ENCODE results near the gene NAGA. TPM values are rescaled to one million over a fixed set of nuclear protein-coding genes. Genes with fewer than 3 reads are reported as not detected.
"Not testable (repeated sequence)": the region's sequence is repeated elsewhere in the genome, so short reads cannot be mapped to it uniquely, and the experiment has no call there.

NAGA gene
- total RNA-seq, 4 donors from 2014 or later: 24.8 to 47.6 (median 35.3) TPM

DNA sequence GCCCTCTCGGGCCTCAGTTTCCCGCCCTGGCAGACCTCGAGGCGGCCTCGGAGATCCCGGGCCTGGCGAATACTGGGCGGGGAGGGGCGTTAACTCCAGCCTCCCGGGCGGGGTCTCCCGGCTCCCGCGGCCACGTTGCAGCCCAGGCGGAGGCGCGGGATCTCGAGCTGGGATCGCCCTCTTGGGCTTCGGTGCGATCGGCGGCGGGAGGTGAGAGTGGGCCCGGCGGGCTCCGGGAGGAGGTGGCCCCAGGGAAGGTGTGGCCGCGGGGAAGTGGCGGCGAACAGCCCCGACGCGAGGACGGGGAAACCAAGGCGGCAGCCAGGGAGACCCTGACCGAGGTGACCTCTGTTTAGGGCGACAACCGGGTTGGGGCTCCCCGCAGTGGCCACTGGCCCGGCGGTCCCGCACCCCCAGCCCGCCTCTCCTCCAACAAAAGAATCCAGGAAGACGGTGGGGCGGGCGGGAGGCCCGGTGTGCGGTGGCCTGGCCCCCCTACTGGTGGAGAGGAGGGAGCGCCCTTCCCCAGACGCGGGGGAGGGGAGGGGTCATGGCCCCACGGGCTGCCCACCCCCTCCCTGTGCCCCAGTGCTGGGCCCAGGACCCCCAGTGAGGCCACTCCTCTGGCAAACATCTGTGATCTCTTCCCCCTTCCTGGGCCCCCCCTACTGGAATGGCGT, 3.7 kb upstream of the NAGA start, which contains the start of gene PHETA2:
Gene PHETA2 (plus strand): TSS at position 117 of the 680 bp plus-strand sequence. CDS start 3,046 bp downstream, outside the sequence.
- ATAC-seq (ENCODE audit: low FRiP score): no peak
- no peak for DNase-seq (ENCODE audit: low spot score)
- no peak for TF ChIP-seq CTCF (IDR thresholded peaks at IDR 0.05)

DNA sequence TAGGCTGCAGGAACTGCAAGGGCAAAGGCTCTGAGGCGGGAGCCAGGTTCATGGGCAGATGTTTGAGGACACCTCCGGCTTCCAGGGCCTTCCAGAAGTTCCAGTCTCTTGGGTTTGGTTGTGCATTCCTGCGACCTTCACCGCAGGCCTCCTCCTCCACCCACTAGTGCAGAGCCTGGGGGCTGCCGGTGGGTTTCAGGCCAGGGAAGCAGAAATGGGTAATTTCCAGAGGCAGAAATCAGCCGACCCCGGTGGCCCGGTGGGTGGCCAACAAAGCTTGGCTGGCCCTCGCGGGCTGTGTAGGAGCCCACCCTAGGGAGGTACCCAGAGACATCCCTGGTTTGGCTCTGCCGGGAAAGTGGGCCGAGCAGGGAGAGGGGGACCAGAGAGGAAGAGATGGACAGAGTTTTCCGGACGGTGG, 3.0 kb upstream of the NAGA start:
- ATAC-seq (ENCODE audit: low FRiP score): no peak
- no peak for DNase-seq (ENCODE audit: low spot score)
- no peak for TF ChIP-seq CTCF (IDR thresholded peaks at IDR 0.05)

DNA sequence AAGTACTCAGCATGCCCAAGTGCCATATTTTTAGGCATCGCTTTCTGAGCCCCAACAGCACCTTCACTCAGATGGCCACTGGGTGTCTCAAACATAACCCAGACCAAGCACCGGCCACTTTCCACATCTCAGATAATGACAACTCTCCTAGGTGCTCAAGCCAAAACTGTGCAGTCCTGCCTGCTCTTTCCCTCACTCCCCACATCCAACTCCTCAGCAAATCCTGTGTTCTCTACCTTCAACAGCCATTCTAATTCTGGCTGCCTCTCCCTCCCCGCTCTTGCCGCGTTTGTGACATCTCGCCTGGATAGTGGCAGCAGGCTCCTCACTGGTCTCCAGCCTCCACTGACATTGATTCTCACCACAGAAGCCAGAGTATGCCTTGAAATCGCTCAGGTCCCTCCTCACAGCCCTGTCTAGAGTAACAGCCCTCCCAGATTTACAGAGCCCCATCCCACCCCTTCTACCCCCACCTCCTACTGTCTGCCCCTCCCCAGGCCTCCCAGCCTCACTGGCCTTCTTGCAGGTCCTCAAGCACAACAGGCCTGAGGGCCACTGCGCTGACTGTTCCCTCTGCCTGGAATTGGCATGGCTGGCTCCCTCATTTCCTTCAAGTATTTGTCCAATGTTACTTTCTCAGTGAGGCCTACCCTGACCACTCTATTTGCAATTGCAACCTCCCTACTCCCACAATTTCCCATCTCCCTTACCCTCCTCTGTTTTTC, 2.2 kb upstream of the NAGA start:
- TF ChIP-seq CTCF (IDR thresholded peaks at IDR 0.05): no peak
- ATAC-seq (ENCODE audit: low FRiP score) (no peak), DNase-seq (ENCODE audit: low spot score) (no peak)

DNA sequence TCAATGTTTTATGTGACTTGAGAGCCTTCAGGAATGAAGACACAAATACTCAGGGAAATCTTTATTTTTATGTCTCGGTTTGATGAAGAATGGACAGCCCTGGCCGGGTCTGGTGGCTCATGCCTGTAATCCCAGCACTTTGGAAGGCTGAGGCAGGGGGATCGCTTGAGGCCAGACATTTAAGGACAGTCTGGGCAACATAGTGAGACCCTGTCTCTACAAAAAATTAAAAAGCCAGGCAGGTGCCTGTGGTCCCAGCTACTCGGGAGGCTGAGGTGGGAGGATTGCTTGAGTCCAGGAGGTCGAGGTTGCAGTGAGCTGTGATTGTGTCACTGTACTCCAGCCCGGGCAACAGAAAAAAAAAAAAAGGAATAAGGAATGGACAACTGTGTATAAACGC, 896 bp upstream of the NAGA start:
- DNase-seq (ENCODE audit: low spot score); ATAC-seq (ENCODE audit: low FRiP score): not testable (repeated sequence)

GRCh38 chr22:42069801-42070516, 653 bp downstream of the NAGA start:
- DNase-seq (ENCODE audit: low spot score) (no peak), ATAC-seq (ENCODE audit: low FRiP score) (peak; percentile 10)
- no peak for TF ChIP-seq CTCF (IDR thresholded peaks at IDR 0.05)

GRCh38 chr22:42068291-42068690, 2.3 kb downstream of the NAGA start:
- no peak for ATAC-seq (ENCODE audit: low FRiP score)
- no peak for DNase-seq (ENCODE audit: low spot score)
- TF ChIP-seq CTCF (IDR thresholded peaks at IDR 0.05): no peak

GRCh38 chr22:42067671-42068251, 2.9 kb downstream of the NAGA start:
- DNase-seq (ENCODE audit: low spot score) (no peak), ATAC-seq (ENCODE audit: low FRiP score) (no peak)
- no peak for TF ChIP-seq CTCF (IDR thresholded peaks at IDR 0.05)

All from omental fat pad (tissue), 4 donors.